Transverse colon (tissue), 4 donors: Measurements from ENCODE around the gene EPB41L4B. TPM values are rescaled to one million over a fixed set of nuclear protein-coding genes. Genes with fewer than 3 reads are reported as not detected.
"Not testable (repeated sequence)": the region's sequence is repeated elsewhere in the genome, so short reads cannot be mapped to it uniquely, and the experiment has no call there.

ENCODE experiments used
- DNase-seq: peaks from one replicate; pipeline ENCODE4 v3.0.0-alpha.2; 2019
- H3K27ac ChIP-seq, 4 donors: fragments of 200-600 bp; sonication (generic); 2 replicates each; pipeline ENCODE4 v1.5.1; 2016 to 2018; ENCODE audit warnings: inconsistent platforms in 4 of 4
- H3K27me3 ChIP-seq: fragments of 200-600 bp; sonication (generic); 2 replicates; pipeline ENCODE4 v1.5.1; 2017; ENCODE audit warnings: inconsistent platforms
- H3K36me3 ChIP-seq, 4 donors: fragments of 200-600 bp; sonication (generic); 2 replicates each; pipeline ENCODE4 v1.5.1; 2017 to 2019; ENCODE audit warnings: inconsistent platforms in 4 of 4
- H3K4me1 ChIP-seq, 4 donors: fragments of 200-600 bp; sonication (generic); 2 replicates each; pipeline ENCODE4 v1.5.1; 2017 to 2020; ENCODE audit warnings: inconsistent platforms in 4 of 4
- H3K4me3 ChIP-seq, 4 donors: fragments of 200-600 bp; sonication (generic); 1 replicate in 1 of 4; 2 replicates in 3 of 4; pipeline versions ENCODE4 v1.5.1 to v1.6.1; 2017 to 2019; ENCODE audit warnings: inconsistent platforms in 4 of 4
- H3K9me3 ChIP-seq, 2 donors: fragments of 200-600 bp; sonication (generic); 2 replicates each; pipeline ENCODE4 v1.5.1; 2017 to 2019; ENCODE audit warnings: inconsistent platforms in 2 of 2
- EP300 ChIP-seq: sonication (generic); formaldehyde crosslinking; IDR thresholded peaks from one replicate; pipeline ENCODE4 v1.6.1; 2017; ENCODE audit warnings: antibody characterized with exemption, low read depth
- POLR2A ChIP-seq: fragments of 450-650 bp; IDR thresholded peaks from one replicate; pipeline ENCODE4 v1.6.1; 2016; ENCODE audit warnings: antibody characterized with exemption, mild to moderate bottlenecking, moderate library complexity
- POLR2AphosphoS5 ChIP-seq, 3 donors: sonication (generic); formaldehyde crosslinking; IDR thresholded peaks; one replicate each; pipeline ENCODE4 v1.6.1; 2016; ENCODE audit warnings: antibody characterized with exemption in 3 of 3
- WGBS, 2 donors: methylation state at CpG; one replicate each; pipeline ENCODE4 v1.1.5; 2018; ENCODE audit warnings: low coverage in 1 of 2; 5-methylcytosine and 5-hydroxymethylcytosine counted together
- in situ Hi-C, 4 donors: fragments of 200-750 bp; cut with MboI; loops; one replicate each; pipeline versions ENCODE4 v1.15.0 to v1.15.1; 2017; ENCODE audit warnings: low sequenced_read_pairs in 3 of 4, low pct_ligation_motif_present in 1 of 4, low pct_unique_long_range_greater_than_20kb in 1 of 4
- intact Hi-C: fragments of 100-400 bp; cut with DNase I; formaldehyde crosslinking; loops from one replicate; pipeline ENCODE4 v1.15.1; 2023; ENCODE audit warnings: low total_unique reads
- total RNA-seq, 4 donors: library from RNA; depleted of rRNA; stranded (reverse); fragments of >200 nt; gene quantifications; one replicate each; pipeline ENCODE4 v1.1.0, GENCODE V29; 2016
- TF ChIP-seq, protein P1 (sequence below), 5 experiments: fragments of 200-600 bp in 3 of 5; fragments of 450-650 bp in 2 of 5; sonication (generic) in 3 of 5; IDR thresholded peaks; 1 replicate in 2 of 5; 2 replicates in 3 of 5; pipeline ENCODE4 v1.5.1; 2016 to 2017; ENCODE audit warnings: antibody characterized with exemption in 5 of 5, inconsistent platforms in 3 of 5, mild to moderate bottlenecking in 2 of 5, moderate library complexity in 1 of 5

Gene EPB41L4B
- total RNA-seq: 100 to 1,000 TPM in 3 of 4 donors, 10 to 100 TPM in 1; 76.8 to 159 (median 110) TPM

DNA sequence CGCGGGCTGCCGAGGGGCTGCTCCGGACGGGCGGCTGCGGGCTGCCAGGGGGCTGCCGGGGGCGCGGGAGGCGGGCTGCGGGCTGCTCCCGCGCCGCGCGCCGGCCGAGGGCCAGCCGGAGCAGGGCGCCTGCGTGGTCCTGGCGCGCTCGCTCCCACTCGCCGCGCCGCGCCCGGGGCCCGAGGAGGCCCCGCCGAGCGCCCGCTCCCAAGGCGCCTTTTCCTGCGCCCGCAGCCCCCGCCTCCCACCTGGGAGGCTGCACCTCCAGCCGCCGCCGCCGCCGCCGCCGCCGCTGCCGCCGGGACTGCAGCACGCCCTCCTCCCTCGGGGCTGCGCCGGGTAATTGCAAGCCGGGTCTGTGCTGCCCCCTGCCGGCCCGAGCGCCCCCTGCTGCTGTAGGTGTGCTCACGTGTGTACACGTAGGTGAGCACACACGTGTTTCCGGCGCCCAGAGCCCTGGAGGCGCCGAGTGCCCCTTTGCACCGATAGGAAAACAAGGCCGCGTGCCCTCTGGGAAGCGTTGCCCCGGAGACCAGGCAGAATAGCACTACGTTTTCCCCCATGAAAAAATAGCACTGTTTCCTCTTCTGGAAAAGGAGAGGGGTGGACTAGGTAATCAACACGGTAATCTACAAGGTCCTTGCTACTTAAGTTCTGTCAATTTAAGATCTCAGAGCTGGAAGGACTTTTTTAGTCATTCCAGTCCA lies at the start of gene EPB41L4B:
TSS of gene EPB41L4B (minus strand) at position 318 of the 707 bp plus-strand sequence. CDS start 613 bp downstream, outside the sequence.
- 3 to 14% methylated on average over 1 to 30 of the region's 72 CpGs for WGBS, 2 donors
- intact Hi-C loops (loop anchor here (1.0 kb wide), 1 partner anchor 77 kb away; no protein-coding TSS in a partner anchor), in situ Hi-C loops (loop anchor here in 3 of 4 donors (5.0 to 10.0 kb wide), 3 partner anchors 76 to 126 kb away; no protein-coding TSS in a partner anchor)
- peak within 1 kb of the TSS; percentile 80 to 93 (median 86) for H3K27ac ChIP-seq
- H3K36me3 ChIP-seq: no peaks in the 10 kb centered on the region
- TF ChIP-seq, protein P1, sequence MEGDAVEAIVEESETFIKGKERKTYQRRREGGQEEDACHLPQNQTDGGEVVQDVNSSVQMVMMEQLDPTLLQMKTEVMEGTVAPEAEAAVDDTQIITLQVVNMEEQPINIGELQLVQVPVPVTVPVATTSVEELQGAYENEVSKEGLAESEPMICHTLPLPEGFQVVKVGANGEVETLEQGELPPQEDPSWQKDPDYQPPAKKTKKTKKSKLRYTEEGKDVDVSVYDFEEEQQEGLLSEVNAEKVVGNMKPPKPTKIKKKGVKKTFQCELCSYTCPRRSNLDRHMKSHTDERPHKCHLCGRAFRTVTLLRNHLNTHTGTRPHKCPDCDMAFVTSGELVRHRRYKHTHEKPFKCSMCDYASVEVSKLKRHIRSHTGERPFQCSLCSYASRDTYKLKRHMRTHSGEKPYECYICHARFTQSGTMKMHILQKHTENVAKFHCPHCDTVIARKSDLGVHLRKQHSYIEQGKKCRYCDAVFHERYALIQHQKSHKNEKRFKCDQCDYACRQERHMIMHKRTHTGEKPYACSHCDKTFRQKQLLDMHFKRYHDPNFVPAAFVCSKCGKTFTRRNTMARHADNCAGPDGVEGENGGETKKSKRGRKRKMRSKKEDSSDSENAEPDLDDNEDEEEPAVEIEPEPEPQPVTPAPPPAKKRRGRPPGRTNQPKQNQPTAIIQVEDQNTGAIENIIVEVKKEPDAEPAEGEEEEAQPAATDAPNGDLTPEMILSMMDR (IDR thresholded peaks at IDR 0.05): peak; percentile 87 to 98 (median 93)
- TF ChIP-seq EP300 (no peak), POLR2AphosphoS5 (IDR thresholded peaks at IDR 0.05) (peak in 2 of 3 donors; percentile 40 to 44), POLR2A (no peak)
- DNase-seq: peak; percentile 94
- peak within 1 kb of the TSS; percentile 4 to 67 (median 52) for H3K4me3 ChIP-seq
- H3K4me1 ChIP-seq: peaks cover 3 to 35% (median 16%) of the 10 kb centered on the region in 4 donors
- no peaks in the 10 kb centered on the region for H3K9me3 ChIP-seq
- H3K27me3 ChIP-seq: peaks cover 21% of the 10 kb centered on the region

DNA sequence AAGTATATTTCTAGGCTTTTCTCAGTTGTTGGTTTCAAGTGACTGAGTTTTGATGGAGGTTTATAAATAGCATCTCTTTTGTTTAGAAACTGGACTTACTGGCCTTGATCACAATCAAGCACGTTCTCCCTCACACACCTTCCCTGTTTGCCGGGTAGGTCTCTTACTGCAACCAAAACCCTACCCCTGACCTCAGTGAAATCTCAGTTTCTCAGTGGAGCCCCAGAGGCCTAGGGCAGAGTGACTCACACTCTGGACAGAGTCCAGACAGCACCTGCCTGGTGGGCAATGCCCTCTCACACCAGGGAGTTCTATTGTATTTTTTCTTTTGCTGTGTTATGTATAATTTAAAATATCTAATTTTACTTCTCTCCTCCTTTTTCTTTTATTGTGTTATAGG lies 48.4 kb upstream of the EPB41L4B start:
- Histone ChIP-seq H3K4me3 (no peak overlapping the region), H3K27me3 (no peaks in the 10 kb centered on the region), H3K9me3 (no peaks in the 10 kb centered on the region), H3K36me3 (no peaks in the 10 kb centered on the region), H3K4me1 (peaks cover 0 to 6% (median 0%) of the 10 kb centered on the region in 4 donors), H3K27ac (no peak overlapping the region)
- intact Hi-C loops: no loop called here
- 57 to 65% methylated on average over 1 to 2 of the region's 2 CpGs for WGBS, 2 donors
- DNase-seq: no peak
- TF ChIP-seq POLR2AphosphoS5 (IDR thresholded peaks at IDR 0.05): no peak
- TF ChIP-seq POLR2A: no peak
- TF ChIP-seq, protein P1 (IDR thresholded peaks at IDR 0.05): no peak
- no peak for TF ChIP-seq EP300
- in situ Hi-C loops: no loop called here

DNA sequence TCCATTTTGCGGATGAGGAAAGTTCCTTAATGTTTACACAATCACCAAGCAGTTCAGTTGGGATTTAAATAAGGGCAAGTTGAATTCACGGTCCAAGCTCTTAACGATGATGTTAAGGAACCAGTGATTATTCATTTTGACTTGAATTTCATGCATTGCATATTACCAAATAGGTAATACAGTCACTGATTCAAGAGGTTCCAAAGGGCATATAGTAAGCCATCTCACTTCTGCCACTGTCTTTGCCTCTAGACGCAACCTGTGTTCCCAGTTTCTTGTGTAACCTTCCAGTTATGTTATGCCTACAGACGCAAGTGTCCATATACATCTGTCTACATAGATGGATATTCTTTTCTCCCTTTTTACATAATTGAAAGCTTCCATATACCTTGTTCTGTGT lies 39.9 kb upstream of the EPB41L4B start:
- in situ Hi-C loops: no loop called here
- DNase-seq: no peak

DNA sequence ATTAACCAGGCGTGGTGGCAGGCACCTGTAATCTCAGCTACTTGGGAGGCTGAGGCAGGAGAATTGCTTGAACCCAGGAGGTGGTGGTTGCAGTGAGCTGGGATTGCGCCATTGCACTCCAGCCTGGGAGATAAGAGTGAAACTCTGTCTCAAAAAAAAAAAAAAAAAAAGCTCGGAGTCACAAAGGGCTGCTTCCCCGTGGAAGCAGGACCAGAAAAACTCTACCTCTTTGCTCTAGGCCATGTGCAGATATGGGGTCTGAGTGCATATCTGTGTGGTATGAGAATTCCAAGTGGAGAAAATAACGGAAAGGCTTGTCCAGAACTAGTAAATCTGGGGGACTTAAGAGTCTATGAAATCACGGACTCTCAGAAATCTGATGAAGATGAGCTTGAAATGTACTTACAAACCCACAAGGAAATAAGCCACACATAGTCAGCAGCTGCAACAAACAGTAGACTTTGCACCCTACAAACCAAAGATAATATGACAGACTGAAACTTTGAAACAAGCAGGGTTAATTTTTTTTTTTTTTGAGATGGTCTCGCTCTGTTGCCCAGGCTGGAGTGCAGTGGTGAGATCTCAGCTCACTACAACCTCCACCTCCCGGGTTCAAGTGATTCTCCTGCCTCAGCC lies 38.2 kb upstream of the EPB41L4B start:
- H3K4me1 ChIP-seq, H3K36me3 ChIP-seq, intact Hi-C loops, H3K27me3 ChIP-seq, H3K9me3 ChIP-seq, H3K4me3 ChIP-seq, DNase-seq, in situ Hi-C loops: not testable (repeated sequence)
- 54 to 60% methylated on average over 6 to 8 of the region's 8 CpGs for WGBS, 2 donors
- H3K27ac ChIP-seq: peak overlapping the region in 3 of 4 donors; percentile 42 to 51 (median 50)

More for the DNA sequence above, 39.9 kb upstream of the EPB41L4B start:
- Histone ChIP-seq H3K27me3 (no peaks in the 10 kb centered on the region), H3K9me3 (no peaks in the 10 kb centered on the region), H3K36me3 (no peaks in the 10 kb centered on the region), H3K4me3 (no peak overlapping the region), H3K4me1 (peaks cover 0 to 3% (median 0%) of the 10 kb centered on the region in 4 donors), H3K27ac (no peak overlapping the region)
- 87 to 89% methylated on average over 4 to 5 of the region's 5 CpGs for WGBS, 2 donors
- intact Hi-C loops: no loop called here
- TF ChIP-seq POLR2AphosphoS5 (IDR thresholded peaks at IDR 0.05) (no peak), EP300 (no peak), POLR2A (no peak)
